ENCODE results near the gene ACSL6. TPM values are rescaled to one million over a fixed set of nuclear protein-coding genes. Genes with fewer than 3 reads are reported as not detected.

Gene ACSL6
- total and polyA plus RNA-seq, 4 donors, result 0.10 to 6.7 (median 0.38) TPM

Other genes starting within 250 kb of the ACSL6 start
- gene FNIP1, start 214.6 kb downstream of the ACSL6 start, total RNA-seq, result 10 to 100 TPM; 36.9 to 98.3 TPM
- 1 to 10 TPM; 5.0 to 8.4 TPM for gene FNIP1, start 214.6 kb downstream of the ACSL6 start, polyA plus RNA-seq
- not detected for gene MEIKIN, start 66.0 kb downstream of the ACSL6 start, total RNA-seq
- gene MEIKIN, start 66.0 kb downstream of the ACSL6 start, polyA plus RNA-seq, result under 1 TPM; 0.08 to 0.32 TPM
- gene IL3, start 49.0 kb upstream of the ACSL6 start, total RNA-seq, result not detected
- gene IL3, start 49.0 kb upstream of the ACSL6 start, polyA plus RNA-seq, result not detected
- 10 to 100 TPM in 1 of 2 donors, under 1 TPM in 1; 0.37 to 11.6 TPM for gene CSF2, start 62.1 kb upstream of the ACSL6 start, total RNA-seq
- gene CSF2, start 62.1 kb upstream of the ACSL6 start, polyA plus RNA-seq, result 10 to 100 TPM in 1 of 2 donors, 1 to 10 TPM in 1; 4.7 to 16.8 TPM
- 10 to 100 TPM; 37.8 to 62.3 TPM for gene P4HA2, start 216.2 kb upstream of the ACSL6 start, total RNA-seq
- gene P4HA2, start 216.2 kb upstream of the ACSL6 start, polyA plus RNA-seq, result 10 to 100 TPM; 20.3 to 36.5 TPM
- gene PDLIM4, start 246.0 kb upstream of the ACSL6 start, total RNA-seq, result 10 to 100 TPM in 1 of 2 donors, 1 to 10 TPM in 1; 7.3 to 13.8 TPM
- gene PDLIM4, start 246.0 kb upstream of the ACSL6 start, polyA plus RNA-seq, result 10 to 100 TPM in 1 of 2 donors, 1 to 10 TPM in 1; 8.3 to 10.9 TPM

Measured in lung (tissue), 4 donors.